Activated CD4-positive, alpha-beta T cell treated with anti-CD3 and anti-CD28 coated beads, Interleukin-2, amount 50 U/mL, for 48 hours (primary cell): ENCODE data around the gene PRPF39.
"Not testable (repeated sequence)": the region's sequence is repeated elsewhere in the genome, so short reads cannot be mapped to it uniquely, and the experiment has no call there.

Experiments used
- DNase-seq, 2 experiments: peaks; one replicate each; pipeline ENCODE4 v3.0.0-alpha.2; 2020

Gene PRPF39, protein sequence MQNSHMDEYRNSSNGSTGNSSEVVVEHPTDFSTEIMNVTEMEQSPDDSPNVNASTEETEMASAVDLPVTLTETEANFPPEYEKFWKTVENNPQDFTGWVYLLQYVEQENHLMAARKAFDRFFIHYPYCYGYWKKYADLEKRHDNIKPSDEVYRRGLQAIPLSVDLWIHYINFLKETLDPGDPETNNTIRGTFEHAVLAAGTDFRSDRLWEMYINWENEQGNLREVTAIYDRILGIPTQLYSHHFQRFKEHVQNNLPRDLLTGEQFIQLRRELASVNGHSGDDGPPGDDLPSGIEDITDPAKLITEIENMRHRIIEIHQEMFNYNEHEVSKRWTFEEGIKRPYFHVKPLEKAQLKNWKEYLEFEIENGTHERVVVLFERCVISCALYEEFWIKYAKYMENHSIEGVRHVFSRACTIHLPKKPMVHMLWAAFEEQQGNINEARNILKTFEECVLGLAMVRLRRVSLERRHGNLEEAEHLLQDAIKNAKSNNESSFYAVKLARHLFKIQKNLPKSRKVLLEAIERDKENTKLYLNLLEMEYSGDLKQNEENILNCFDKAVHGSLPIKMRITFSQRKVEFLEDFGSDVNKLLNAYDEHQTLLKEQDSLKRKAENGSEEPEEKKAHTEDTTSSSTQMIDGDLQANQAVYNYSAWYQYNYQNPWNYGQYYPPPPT

DNA sequence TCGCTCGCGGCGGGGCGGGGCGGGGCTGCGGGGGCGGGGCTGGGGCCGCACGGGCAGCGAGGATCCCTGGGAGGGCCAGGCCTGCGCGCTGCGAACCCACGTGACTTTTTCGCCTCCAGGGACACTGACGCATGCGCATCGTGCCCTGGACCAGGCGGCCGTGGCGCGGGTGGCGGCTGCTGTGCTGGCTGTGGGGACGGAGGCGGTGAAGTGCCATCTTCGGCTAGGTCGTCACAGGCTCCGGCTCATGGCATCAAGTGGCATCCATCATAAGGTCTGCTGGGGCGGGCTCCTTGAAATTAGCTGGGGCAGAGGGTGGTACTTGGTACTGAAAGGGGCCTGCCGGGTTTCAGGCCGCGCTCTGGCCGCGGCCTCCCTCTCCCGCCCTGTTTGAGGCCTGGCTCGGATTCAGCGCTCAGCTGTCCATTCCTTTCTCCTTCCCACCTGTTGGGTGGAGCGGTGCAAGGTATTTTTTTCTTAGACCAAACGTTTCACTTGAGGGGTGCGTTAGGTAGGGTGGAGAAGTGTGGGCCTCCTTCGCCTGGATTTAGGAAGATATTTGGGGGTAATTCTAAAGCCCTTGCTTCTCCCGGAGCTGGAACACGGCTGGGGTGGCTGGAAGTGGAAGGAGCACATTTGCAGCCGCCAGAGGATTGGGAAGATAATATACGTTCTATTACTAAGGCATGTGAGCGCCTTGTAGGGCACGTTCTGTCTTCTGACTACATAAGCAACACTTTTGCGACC lies at the start of gene PRPF39:
Gene PRPF39 (plus strand): TSS at position 141 of the 747 bp plus-strand sequence. CDS start 11,124 bp downstream, outside the sequence.
- DNase-seq: peak; percentile 95

DNA sequence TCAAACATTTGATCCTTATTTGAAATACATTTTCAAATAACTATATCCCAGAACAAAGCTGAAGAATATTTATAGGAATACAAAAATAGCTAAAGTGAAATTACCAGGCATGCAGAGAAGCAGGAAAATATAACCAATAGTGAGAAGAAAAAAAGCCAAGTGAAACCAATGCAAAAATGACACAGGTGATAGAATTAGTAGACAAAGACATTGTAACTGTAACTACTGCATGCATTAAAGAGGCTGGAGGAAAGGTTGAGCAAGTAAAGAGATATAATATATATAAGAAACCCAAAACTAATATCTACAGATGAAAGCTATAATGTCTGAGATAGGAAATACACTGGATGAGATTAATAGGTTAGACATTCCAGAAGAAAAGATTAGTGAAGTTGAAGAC lies 49.2 kb upstream of the PRPF39 start:
- DNase-seq: no peak

DNA sequence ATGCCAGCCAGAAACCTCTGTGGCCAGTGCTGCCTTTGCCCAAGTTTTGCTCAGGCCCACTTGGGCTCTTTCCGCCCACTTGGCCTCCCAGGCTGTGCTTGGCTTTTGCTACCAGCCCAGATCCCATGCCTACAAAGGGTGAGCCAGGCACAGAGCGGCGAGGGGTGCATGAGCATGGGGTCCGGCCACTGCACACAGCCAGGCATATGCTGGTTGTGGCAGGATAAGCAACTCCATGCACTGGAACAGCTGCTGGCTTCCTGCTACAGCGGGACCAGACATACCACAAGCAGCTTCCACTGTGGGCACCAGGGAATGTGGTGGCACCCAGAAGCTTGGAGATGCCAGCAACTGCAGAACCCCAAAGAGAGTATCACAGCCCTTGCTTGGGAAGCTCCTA lies 45.7 kb upstream of the PRPF39 start:
- no peak for DNase-seq

DNA sequence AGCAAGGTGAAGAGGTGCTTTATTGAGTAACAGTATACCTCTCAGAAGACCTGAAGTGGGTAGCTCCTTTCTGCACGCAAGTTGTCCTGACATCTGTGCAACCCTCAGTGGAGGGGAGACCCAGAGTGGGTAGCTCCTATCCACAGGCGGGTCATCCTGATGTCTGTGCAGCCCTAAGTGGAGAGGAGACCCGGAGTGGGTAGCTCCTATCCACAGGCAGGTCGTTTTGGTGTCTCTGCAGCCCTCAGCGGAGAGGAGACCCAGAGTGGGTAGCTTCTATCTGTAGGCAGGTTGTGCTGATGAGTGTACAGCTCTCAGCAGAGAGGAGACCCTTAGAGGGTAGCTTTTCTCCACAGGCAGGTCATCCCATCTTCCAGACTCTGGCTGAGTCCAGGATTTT lies 45.1 kb upstream of the PRPF39 start:
- DNase-seq: no peak

DNA sequence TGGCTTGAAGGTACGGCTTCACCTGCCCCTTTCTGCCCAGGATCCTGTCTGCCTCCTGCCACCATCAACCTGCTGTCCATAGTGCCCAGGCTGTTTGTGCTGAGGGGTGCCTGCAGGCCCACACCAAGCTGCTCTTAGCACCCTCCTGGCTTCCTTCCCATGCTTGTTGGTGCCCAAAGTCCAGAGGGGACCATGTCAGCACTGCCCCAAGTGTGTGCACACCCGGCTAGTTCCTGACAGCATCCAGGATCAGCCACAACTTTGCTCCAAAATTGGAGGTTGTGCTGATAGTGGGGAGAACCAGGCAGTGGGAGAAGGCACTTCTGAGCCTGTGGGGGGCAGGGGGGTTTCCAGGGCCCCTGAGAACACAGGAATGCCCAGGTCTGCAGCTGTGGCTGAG lies 44.5 kb upstream of the PRPF39 start:
- DNase-seq: no peak

DNA sequence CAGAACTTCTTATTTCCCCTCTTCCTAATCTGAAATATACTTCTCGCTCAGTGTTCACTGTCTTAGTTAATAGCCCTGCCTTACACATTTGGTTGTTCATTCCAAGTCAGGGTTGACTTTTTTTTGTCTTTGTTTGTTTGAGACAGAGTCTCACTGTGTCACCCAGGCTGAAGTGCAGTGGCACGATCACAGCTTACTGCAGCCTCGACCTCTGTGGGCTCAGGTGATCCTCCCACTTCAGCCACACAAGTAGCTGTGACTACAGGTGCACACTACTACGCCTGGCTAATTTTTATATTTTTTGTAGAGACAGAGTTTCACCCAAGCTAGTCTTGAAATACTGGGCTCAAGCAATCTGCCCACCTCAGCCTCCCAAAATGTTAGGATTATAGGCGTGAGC lies 42.3 kb upstream of the PRPF39 start:
- DNase-seq: no peak

DNA sequence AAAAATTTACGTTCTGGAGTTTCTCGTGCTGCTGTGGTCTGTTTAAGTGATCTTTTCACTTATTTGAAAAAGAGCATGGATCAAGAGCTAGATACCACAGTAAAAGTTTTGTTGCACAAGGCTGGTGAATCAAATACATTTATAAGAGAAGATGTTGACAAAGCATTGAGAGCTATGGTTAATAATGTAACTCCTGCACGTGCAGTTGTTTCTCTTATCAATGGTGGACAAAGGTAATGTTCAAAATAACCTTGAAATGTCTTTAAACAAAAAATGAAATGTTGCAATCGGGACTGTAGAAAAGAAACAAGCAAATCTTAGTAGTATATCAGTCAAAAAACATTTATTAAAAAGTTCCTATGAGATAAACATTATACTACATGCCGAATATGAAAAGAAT lies 39.3 kb upstream of the PRPF39 start:
- no peak for DNase-seq

DNA sequence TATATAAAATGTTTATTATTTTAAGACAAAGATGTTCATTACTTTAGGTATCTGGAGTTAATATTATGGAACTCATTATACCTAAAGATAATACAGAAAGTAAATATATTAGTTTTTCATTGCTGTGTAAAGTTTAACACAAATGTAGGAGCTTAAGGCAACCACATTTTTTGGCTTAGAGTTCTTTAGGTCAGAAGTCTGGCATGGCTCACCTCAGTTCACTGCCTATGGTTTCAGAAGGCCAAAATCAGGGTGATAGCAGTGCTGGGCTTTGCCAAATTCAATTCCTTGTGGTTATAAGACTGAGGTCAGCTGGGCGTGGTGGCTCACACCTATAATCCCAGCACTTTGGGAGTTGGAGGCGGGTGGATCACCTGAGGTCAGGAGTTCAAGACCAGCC lies 35.5 kb upstream of the PRPF39 start:
- no peak for DNase-seq

DNA sequence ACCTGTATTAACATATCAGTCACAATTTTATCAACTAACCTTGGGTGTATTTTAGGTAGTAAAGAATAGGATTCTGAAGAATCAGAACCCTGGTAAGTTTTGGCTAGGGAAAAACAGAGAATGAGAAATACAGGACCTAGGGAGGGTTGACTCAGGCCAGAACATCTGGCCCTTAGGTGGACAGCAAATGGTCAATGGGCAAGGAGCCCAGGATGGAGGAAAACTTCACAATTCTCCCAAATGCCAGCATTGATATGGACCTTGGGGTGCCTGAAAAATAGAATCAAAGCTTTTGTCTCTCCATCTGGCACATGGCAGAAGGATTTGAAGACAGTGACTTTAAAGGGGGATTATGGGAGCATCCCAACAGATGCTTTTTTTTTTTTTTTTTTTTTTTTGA lies 32.7 kb upstream of the PRPF39 start:
- DNase-seq: no peak

DNA sequence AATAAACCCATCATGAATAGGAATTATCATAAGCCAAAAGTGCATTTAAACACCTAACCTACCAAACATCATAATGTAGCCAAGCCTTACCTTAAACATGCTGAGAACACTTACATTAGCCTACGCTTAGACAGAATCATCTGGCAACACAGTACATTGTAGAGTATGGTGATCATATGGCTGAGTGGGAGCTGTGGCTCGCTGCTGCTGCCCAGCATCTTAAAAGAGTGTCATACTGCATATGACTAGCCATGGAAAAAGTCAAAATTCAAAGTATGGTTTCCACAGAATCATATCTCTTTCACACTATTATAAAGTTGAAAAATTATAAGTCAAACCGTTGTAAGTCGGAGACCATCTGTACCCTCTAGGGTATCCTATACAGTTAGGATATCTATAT lies 32.0 kb upstream of the PRPF39 start:
- DNase-seq: no peak

DNA sequence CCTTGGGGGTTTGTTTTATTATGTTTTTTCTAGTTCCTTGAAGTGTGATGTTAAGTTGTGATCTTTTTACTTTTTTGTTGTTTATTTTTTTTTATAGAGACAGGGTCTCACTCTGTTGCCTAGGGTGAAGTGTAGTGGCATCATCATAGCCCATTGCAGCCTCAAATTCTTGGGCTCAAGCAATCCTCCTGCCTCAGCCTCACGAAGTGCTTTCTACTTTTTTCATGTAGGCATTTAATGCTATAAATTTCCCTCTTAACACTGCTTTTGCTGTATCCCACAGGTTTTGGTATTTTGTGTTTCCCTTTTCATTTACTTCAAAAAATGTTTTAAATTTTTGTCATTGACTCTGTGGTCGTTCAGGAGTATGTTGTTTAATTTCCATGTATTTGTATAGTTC lies 26.6 kb upstream of the PRPF39 start:
- no peak for DNase-seq

DNA sequence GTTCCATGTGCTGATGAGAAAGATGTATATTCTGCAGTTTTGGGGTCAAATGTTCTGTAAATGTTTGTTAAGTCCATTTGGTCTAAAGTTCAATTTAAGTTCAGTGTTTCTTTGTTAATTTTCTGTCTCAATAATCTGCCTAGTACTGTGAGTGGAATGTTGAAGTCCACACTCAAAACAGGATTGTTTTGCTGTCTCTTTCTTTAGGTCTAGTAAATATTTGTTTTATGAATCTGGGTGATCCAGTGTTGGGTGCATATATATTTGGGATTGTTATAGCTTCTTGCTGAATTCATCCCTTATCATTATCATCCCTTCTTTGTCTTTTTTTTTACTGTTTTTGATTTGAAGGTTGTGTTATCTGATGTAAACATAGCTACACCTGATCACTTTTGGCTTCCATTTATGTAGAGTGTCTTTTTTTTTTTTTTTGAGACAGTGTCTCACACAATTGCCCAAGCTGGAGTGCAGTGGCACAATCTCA lies 26.0 kb upstream of the PRPF39 start:
- no peak for DNase-seq

DNA sequence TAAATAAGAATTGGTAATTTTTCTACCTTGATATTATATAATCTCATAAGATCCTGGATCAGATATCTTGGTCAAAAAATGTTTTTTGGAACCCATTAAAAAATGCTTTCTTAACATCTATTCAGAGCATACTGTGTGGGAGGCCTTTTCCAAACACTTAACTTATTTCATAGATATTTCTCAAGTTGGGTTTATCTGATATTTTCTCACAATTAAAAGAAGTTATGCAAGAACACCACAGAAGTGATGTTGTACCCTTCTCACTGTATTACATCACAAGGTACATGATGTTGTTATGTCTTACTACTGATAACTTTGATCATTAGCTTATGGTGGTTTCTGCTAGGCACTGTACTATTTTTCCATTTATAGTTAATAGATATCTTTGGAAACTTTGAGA lies 23.4 kb upstream of the PRPF39 start:
- DNase-seq: no peak

DNA sequence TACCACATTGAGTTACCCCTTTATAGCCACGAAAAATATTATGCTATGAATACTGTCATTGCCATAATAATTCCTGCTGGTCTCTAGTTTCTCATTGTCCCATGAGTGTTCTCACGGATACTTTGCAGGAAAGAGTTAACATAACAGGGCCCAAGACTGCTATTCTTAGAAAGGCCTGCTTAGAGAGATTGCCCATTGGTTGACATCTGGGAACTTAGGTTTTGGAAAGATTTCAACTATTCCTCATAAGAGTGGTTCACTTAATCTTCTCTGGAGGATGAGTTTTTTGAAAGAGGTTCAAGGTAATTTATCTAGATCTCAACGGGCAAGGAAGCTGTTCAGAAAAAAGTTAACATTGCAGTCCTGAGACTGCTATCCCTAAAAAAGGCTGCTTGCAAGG lies 18.4 kb upstream of the PRPF39 start:
- no peak for DNase-seq

DNA sequence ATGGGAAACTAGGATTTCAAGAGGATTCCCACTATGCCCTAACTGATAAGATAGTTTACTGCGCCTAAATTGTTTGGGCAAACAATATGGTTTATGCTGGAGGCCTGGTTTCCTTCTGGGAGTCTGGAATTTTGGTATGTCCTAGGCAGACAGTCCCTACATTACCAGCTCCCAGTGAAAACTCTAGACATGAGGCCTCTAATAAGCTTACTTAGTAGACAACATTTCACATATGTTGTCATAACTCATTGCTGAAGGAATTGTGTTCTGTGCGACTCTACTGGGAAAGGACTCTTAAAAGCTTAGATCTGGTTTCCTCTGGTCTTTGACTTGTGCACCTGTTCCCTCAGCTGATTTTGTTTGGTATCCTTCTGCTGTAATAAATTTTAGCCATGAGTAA lies 18.0 kb upstream of the PRPF39 start:
- DNase-seq: no peak

DNA sequence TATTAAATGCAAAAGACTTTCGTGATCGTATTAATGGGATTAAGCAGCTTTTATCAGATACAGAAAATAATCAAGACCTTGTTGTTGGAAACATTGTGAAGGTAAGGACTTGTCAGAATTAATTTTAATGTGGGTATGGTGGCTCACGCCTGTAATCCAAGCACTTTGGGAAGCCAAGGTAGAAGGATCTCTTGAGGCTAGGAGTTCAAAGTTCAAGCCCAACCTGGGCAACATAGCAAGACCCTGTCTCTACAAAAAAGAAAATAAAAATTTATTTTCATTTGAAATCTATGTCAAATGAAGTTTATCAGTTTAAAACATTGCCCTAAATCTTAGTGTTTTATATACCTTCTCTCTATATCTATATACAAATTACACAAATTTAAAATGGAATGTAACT lies 17.2 kb upstream of the PRPF39 start:
- DNase-seq: no peak

DNA sequence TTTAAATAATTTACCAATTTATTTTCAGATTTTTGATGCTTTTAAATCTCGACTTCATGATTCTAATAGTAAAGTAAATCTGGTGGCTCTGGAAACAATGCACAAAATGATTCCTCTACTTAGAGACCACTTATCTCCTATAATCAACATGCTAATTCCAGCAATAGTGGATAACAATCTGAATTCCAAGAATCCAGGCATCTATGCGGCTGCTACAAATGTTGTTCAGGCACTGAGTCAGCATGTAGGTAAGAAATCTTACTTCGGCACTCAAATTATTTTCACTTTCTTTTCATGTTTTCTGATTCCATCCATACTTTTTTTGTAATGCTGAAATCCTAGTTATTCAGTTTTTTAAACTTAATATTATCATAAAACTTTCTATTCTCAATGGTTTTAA lies 15.5 kb upstream of the PRPF39 start:
- no peak for DNase-seq

DNA sequence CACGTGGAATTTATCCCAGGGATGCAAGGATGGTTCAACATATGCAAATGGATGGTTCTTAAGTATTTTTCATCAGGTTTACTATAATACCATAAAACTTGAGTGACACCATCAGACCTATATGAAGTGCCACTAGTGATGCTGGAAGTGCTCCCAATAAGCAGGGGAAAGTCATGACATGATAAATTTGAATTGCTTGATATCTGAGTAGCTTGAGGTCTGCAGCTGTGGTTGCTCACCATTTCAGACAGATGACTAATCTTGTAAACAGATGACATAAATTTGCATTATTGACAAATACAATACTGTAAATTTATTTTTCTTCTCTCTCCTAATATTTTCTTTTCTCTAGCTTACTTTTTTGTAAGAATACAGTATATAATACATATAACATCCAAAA lies 13.7 kb upstream of the PRPF39 start:
- DNase-seq: no peak

DNA sequence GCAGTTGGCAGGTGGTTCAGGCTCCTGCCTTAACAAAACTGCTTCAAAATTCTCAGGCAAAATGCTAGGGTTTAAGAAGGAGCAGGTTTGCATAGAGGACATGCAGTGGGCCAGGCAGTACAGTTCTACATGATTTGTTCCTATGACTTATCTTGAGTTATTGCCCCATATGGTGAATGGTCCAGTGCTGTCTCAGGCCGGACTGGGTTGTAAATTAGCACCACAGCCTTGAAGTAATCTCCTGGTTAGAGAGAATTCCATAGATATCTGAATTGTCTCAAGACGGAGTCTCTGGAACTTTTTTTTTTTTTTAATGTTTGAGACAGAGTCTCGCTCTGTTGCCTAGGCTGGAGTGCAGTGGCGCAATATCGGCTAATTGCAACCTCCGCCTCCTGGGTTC lies 11.8 kb upstream of the PRPF39 start:
- DNase-seq: no peak

DNA sequence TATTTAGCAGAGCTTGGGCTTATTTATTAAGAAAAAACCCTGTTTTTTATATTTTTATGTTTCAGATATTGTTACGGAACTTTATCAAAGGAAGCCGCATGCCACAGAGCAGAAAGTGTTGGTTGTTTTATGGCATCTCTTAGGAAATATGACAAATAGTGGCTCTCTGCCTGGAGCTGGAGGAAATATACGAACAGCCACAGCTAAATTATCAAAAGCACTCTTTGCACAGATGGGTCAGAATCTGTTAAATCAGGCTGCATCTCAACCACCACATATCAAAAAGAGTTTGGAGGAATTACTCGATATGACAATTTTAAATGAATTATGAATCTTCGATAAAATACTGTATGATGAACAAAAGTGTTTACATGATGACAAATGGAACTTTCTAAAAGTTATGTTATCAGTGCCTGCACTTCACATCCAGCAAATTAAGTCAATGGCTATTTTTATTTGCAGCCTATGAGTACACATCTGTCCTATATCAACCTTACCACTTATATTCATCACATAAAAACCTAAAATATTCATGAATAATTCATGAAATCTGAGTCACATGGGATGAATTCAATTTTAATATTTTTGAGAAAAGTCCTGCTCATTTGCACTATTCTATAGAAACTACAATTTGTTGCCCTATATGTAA lies 10.6 kb upstream of the PRPF39 start:
- DNase-seq: no peak

DNA sequence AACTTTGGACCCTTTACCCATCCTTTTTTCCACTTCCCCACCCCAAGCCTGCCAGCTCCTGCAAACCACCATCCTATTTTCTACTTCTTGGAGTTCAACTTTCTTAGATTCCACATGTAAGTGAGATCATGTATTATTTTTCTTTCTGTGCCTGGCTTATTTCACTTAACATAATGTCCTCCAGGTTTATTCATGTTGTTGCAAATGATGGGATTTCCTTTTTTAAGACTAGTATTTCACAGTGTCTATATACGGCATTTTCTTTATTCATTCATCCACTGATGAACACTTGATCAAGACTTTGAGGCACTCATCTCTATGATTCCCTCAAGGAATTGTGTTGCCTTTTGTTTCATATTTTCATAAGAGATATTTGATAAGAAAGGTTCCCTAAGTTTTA lies 5.6 kb upstream of the PRPF39 start:
- DNase-seq: no peak

DNA sequence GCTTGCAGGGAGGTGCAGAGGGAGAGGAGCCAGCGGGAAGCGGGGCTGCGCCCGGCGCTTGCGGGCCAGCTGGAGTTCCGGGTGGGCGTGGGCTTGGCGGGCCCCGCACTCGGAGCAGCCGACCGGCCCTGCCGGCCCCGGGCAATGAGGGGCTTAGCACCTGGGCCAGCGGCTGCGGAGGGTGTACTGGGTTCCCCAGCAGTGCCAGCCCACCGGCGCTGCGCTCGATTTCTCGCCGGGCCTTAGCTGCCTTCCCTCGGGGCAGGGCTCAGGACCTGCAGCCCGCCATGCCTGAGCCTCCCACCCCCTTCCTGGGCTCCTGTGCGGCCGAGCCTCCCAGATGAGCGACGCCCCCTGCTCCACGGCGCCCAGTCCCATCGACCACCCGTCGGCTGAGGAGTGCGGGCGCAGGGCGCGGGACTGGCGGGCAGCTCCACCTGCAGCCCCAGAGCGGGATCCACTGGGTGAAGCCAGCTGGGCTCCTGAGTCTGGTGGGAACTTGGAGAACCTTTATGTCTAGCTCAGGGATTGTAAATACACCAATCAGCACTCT lies 3.4 kb upstream of the PRPF39 start:
- not testable (repeated sequence) for DNase-seq

DNA sequence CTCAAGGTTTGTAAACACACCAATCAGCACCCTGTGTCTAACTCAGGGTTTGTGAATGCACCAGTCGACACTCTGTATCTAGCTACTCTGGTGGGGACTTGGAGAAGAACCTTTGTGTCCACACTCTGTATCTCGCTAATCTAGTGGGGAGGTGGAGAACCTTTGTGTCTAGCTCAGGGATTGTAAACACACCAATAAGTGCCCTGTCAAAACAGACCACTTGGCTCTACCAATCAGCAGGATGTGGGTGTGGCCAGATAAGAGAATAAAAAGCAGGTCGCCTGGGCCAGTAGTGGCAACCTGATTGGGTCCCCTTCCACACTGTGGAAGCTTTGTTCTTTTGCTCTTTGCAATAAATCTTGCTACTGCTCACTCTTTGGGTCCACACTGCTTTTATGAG lies 2.8 kb upstream of the PRPF39 start:
- DNase-seq: not testable (repeated sequence)
